ENCODE measurements around the gene SUMO4.

Gene SUMO4

GRCh38 chr6:149400050-149400449 lies at the start of gene SUMO4:
Gene SUMO4 (plus strand): TSS chr6:149400262. CDS start chr6:149400392, 130 bp downstream.
- peak; percentile 5 for DNase-seq

DNA sequence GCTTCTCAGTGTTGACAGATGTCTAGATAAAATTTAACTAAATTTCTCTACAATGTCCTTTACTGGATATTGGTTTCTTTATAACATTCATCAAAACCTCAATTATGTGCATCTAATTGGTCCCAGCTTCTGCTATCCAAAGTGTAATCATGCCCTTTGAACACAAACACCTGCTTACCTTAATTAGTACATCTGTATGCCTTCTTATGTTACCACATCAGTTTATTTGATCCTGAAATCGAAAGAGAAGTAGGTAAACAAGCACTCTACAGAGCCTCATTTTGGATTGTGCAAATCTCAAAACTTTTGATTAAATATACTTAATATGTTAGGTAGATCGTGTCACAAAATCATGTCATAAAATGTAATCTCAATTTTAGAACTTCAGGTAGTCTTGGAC lies 46.1 kb upstream of the SUMO4 start:
- peak; percentile 93 for DNase-seq

- DNase-seq = no peak
Measured at GRCh38 chr6:149356081-149356750, 43.8 kb upstream of the SUMO4 start.

DNA sequence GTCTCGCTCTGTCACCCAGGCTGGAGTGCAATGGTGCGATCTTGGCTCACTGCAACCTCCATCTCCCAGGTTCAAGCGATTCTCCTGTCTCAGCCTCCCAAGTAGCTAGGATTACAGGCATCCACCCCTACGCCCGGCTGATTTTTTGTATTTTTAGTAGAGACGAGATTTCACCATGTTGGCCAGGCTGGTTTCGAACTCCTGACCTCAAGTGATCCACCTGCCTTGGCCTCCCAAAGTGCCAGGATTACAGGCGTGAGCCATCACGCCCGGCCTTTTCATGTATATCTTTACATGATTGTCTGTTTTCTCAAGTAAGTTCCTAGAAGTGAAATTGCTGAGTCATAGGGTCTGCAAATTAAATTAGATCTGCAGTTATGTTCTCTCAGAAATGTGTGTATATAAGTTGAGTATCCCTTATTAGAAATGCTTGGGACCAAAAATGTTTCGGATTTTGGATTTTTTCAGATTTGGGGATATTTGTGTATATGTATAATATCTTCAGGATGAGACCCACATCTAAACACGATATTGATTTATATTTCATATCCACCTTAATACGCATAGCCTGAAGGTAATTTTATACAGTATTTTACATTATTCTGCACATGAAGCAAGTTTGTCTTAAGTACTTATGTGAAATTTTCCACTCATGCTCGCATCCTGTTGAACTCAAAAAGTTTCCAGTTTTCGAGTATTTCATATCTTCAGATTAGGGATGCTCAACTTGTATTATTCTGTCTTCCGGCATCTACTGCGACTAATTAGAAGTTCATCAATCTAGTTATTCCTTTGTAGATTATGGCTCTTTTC lies 42.1 kb upstream of the SUMO4 start:
- no peak for DNase-seq

GRCh38 chr6:149359440-149359839 lies 40.6 kb upstream of the SUMO4 start:
- DNase-seq = no peak

GRCh38 chr6:149360536-149360935 lies 39.5 kb upstream of the SUMO4 start:
- DNase-seq = no peak

DNA sequence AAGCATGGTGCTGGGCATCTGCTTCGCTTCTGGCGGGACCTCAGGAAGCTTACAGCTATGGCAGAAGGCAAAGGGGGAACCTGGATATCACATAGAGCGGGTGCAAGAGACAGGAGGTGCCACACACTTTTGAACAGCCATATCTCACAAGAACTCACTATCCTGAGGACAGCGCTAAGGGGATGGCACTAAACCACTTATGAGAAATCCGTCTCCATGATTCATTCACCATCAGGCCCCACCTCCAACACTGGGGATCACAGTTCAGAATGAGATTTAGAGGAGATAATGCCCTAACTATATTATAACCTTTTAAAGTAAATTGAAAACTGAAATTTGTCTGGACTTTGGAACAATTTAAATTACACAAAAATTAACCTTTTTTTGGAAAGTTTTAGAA lies 37.8 kb upstream of the SUMO4 start:
- no peak for DNase-seq

DNA sequence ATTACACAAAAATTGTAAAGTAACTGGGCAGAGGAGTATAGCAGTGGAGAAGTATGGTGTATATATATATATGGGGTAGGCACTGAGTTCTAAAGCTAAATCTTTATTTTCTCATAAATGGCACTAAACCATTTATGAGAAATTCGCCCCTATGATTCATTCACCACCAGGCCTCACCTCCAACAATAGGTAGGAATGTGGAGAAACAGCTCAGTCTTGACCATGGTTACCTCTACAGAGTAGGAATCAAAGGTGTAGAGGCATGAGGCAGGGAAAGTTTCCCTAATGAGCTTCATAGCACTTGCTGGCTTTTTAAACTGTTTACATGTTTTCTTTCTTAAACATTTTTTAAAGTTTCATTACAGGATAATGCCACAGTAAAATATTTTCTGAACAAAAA lies 36.9 kb upstream of the SUMO4 start:
- no peak for DNase-seq

DNA sequence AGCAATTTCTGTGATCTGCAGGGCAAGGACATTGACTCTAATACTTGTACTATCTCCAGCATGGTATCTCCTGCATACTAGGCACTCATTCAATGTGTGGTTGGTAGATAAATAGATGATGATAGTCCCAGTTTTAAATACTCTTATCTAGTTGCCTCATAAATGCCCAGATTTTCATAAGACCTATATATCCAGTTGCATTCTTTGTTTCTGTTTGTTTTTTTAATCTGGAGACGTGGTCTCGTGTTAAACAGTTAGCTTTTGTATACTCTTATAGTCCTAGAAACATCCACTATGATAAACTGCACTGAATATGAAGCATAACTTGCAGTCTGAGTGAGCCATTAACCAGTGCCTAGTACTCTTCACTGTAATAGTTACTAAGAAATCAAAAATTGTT lies 35.5 kb upstream of the SUMO4 start:
- DNase-seq = no peak

DNA sequence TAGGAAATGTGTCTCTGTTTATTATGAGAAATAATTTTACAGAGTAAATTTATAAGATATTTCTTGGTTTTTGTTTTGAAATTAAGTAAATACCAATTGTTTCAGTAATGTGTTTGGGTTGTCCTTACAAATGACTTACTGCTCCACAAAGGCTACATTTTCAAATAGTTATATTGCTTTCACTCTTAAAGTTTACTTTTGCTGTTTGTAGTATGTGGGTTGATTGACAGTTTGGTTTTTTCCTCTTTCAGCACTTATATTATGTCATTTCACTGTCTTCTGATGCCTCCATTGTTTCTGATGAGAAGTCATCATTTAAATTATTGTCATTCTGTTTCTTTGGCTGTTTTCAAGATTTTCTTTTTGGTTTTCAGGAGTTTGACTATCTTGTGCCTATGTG lies 34.9 kb upstream of the SUMO4 start:
- DNase-seq = no peak

DNA sequence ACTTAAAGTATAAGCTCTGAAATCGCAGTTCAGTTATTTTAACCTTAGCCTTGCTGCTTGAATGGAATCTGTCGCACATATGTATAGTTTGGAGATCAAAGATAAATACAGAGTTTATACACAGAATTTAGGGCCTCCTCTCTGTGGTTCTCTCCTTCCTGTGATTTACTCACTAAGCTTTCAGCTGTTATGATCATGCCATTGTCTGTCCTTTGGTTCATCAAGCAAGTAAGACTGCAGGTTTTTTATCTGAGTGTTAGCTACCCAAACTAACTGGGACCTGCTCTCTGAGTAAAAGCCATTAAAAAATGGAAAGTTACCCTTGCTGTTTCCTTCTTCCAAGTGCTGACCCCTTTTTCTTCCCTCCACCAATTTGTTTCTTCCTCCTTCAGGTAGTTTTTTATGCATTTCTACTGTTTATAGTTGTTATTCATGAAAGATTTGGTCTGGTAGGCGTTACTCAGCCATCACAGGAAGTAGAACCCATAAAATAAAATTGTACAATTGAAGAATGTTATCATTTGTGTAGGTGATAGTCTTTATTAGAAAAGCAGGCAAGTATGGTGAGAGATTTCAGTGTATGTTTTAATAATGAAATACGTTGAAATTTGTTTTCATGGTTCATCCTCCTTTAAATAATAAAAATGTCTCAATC lies 33.7 kb upstream of the SUMO4 start:
- no peak for DNase-seq

GRCh38 chr6:149368065-149368464 lies 32.0 kb upstream of the SUMO4 start:
- no peak for DNase-seq

DNA sequence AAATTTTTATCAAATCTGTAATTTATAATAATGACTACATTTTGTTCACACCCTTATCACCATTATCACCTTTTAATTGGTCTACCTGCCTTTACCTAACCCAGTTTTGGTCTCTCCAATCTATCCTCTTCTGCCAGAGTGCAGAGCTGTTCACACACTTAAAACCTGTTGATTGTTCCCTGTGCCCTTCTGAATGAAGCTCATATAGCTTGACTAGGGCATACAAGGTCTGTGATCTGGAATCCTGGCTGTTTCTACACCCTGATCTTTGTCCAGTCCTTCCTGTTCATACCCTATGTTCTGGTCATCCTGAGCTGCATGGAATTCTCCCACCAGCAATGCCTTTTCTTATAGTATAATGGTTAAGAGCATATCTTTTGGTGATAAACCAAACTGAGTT lies 28.9 kb upstream of the SUMO4 start:
- DNase-seq = no peak

GRCh38 chr6:149372062-149372461 lies 28.0 kb upstream of the SUMO4 start:
- no peak for DNase-seq

DNA sequence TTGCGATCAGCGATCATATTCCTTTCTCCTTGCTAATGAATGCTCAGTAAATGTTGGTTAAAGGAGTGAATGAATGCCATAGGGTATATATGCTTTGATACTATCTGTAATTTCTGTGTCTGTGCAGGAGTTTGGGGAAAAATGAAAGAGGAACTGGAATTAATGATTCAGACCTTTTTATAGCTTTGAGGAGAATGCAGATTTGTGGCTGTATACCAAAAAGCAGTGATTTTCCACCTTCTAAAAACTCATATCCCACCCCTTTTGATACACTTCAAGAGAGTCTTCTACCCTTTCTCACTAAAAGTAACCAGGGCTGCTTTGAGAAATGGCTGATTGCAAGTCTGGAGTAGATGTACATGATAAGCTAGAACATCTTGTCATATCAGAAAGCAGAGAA lies 26.6 kb upstream of the SUMO4 start:
- DNase-seq = no peak

DNA sequence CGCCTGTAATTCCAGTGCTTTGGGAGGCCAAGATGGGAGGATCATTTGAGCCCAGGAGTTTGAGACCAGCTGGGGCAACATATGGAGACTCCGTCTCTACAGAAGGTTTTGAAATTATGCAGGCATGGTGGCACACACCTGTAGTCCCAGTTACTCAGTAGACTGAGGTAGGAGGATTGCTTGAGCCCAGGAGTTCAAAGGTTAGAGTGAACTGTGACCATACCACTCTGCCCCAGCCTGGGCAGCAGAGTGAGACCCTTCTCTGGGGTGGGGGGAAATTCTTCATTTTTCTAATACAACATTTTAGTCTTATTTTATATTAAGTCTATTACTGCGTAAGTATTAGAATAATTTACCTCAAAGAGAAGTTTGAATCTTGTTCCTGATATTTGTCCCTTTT lies 20.1 kb upstream of the SUMO4 start:
- no peak for DNase-seq

DNA sequence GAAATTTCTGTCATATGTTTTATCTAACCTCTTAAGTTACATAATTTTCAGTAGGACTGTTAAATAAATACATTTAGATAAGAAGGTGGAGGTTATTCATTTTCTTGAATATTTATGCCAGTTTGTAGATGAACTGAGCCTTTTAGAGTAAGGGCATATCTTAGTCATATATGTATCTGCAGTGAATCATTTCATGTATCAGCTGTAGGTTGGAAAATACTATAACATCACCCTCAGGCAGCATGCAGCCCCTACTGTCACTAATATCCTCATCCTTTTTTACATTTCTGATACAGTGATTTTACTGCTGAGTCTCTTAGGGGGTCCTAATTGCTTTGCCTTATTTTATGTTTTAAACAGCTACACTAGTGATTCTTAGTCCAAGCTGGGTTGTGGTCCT lies 19.5 kb upstream of the SUMO4 start:
- no peak for DNase-seq

DNA sequence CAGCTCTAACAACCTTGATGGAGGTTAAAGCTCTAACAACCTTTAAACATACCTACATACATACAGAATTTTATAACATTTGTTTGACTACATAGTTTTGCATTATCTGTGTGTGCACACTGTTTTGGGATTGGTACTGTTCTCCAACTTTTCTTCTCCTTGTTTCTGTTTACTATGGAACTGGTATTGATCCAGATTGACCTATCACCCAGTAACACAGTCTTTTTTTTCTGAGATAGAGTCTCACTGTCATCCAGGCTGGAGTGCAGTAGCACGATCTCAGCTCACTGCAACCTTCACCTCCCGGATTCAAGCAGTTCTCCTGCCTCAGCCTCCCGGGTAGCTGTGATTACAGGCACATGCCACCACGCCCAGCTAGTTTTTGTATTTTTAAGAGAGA lies 16.7 kb upstream of the SUMO4 start:
- DNase-seq = no peak

DNA sequence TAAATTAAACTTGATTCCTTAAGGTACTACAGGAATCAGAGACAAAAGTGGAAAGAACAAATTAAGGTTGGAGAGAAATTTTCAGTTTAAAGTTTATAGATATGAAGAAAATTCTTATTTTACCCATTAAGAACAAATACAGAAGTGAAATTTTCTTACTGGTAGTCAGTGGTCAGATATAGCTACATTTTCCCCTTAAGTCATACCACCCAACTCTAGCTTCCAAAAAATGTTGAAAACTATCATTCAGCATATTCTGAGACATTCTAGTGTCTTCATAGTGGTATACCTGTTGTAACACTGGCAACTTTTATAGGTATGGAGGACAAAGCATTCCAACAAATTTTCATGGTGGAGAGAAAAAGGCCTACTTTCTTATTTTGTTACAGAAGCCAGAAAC lies 15.6 kb upstream of the SUMO4 start:
- DNase-seq = no peak

- DNase-seq = no peak
Measured at GRCh38 chr6:149385998-149386646, 13.9 kb upstream of the SUMO4 start.

DNA sequence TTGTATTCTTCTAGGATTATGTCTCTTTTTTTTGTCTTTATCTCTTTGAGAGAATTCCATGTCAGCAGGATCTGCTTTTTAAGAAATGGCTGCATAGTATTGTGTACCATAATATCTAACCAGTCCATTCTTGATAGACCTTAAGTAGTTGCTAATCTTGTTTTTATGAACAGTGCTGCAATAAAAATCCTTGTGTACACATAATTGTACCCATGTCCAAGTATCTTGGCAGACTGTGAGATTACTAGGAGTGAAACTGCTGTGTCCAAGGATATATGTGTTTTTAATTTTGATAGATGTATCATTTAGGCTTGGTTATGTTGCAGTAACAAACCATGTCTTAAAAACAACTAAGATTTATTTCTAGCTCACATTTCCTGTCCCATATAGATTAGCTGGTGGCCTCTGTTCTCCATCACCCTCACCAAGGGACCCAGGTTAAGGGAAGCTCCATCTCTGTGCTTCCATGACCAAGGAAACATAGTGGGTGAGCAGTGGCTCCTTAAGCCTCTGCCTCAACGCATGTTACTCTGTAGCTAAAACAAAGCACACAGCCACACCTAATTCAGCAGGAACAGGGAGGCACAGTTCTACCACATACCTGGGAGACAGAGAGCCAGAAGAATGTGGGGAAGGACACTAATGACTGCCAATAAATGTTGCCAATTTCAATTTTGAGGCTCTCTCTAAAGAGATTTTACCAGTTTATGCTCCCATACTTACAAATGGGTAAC lies 12.1 kb upstream of the SUMO4 start:
- peak; percentile 8 for DNase-seq

DNA sequence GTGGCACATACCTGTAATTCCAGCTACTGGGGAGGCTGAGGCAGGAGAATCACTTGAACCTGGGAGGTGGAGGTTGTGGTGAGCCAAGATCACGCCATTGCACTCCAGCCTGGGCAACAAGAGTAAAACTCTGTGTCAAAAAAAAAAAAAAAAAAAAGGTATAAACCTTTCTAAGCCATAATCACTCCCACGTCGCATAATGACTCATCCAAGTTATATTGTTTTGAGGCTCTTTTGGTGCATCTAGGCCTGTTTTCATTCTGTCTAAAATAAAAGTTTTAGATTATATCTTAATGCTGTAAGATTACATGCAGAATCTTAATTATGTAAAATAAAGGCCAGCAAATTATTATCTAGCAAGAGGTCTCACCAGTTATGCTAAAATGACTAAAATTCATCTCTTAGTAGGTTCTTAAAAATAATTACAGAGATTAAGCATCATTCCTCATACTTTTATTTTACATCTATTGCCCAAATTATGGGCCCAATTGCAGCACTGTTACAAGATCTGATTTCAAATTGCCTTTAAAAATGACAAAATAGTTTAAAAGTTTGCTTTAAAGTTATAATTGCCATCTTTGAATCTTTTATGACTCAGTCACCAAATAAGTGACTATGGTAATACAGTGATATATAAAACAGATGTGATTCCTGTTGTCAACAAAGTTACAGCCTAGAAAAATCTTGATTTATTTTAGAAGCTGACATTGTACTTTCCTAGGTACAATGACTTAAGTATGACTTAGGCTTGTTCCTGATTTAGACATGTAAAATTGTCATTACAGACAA lies 10.4 kb upstream of the SUMO4 start:
- DNase-seq = no peak

All from NCI-H69 (cell line).